Endothelial cell (in vitro differentiated cells): ENCODE measurements around the gene DAD1. TPM values are rescaled to one million over a fixed set of nuclear protein-coding genes. Genes with fewer than 3 reads are reported as not detected.

Experiments
- DNase-seq: peaks from one replicate; pipeline ENCODE4 v3.0.0; 2021; ENCODE audit warnings: low spot score
- H3K27ac Mint-ChIP-seq: one replicate; pipeline ENCODE4 v1.8.0; 2021; ENCODE audit warnings: mixed read lengths, inconsistent platforms; ENCODE audit not compliant: unreplicated experiment
- H3K27me3 Mint-ChIP-seq: one replicate; pipeline ENCODE4 v1.8.0; 2021; ENCODE audit warnings: mild to moderate bottlenecking, moderate library complexity, mixed read lengths, inconsistent platforms; ENCODE audit not compliant: unreplicated experiment
- H3K36me3 Mint-ChIP-seq: one replicate; pipeline ENCODE4 v1.8.0; 2021; ENCODE audit warnings: mild to moderate bottlenecking, low read depth, mixed read lengths, inconsistent platforms; ENCODE audit not compliant: unreplicated experiment
- H3K4me1 Mint-ChIP-seq: one replicate; pipeline ENCODE4 v1.8.0; 2021; ENCODE audit warnings: mild to moderate bottlenecking, mixed read lengths, inconsistent platforms; ENCODE audit not compliant: unreplicated experiment
- H3K4me3 Mint-ChIP-seq: one replicate; pipeline ENCODE4 v1.8.0; 2021; ENCODE audit warnings: mild to moderate bottlenecking, mixed read lengths, inconsistent platforms; ENCODE audit not compliant: unreplicated experiment
- H3K9me3 Mint-ChIP-seq: one replicate; pipeline ENCODE4 v1.8.0; 2021; ENCODE audit warnings: mixed read lengths, inconsistent platforms; ENCODE audit not compliant: unreplicated experiment
- total RNA-seq: library from RNA; stranded (reverse); fragmentation: NEBNext Ultra II Directional; extraction: Animal tissue kit (Norgen Biotek cat#: 25700); gene quantifications from one replicate; pipeline ENCODE4 v1.2.1, GENCODE V29; 2021; ENCODE audit not compliant: unreplicated experiment
- TF ChIP-seq, protein P1 (sequence below): fragments of 200-600 bp; sonication (generic); IDR thresholded peaks from one replicate; pipeline ENCODE4 v1.5.0; 2021; ENCODE audit warnings: antibody characterized with exemption; ENCODE audit not compliant: unreplicated experiment

The DAD1 gene
- total RNA-seq, 1 donor from 2014 or later, result 250 TPM

DNA sequence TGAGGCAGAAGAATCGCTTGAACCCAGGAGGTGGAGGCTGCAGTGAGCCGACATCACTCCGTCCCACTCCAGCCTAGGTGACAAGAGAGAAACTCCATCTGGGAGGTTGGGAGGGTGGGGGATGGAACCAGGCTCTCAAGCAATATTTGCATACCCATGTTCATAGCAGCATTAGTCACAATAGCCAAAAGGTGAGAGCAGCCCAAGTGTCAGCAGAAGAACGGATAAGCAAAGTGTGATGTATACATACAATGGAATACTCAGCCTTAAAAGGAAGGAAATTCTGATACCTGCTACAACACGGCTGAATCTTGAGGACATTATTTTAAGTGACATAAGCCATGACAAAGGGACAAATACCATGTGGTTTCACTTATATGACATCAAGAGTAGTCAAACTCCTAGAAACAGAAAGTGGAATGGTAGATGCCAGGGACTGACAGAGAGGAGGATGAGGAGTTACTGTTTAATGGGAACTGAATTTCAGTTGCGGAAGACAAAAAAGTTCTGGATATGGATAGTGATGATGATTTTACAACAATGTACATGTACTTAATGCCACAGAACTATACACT, 11.6 kb downstream of the DAD1 start:
- no peaks in the 10 kb centered on the region for H3K9me3 Mint-ChIP-seq
- TF ChIP-seq, protein P1, sequence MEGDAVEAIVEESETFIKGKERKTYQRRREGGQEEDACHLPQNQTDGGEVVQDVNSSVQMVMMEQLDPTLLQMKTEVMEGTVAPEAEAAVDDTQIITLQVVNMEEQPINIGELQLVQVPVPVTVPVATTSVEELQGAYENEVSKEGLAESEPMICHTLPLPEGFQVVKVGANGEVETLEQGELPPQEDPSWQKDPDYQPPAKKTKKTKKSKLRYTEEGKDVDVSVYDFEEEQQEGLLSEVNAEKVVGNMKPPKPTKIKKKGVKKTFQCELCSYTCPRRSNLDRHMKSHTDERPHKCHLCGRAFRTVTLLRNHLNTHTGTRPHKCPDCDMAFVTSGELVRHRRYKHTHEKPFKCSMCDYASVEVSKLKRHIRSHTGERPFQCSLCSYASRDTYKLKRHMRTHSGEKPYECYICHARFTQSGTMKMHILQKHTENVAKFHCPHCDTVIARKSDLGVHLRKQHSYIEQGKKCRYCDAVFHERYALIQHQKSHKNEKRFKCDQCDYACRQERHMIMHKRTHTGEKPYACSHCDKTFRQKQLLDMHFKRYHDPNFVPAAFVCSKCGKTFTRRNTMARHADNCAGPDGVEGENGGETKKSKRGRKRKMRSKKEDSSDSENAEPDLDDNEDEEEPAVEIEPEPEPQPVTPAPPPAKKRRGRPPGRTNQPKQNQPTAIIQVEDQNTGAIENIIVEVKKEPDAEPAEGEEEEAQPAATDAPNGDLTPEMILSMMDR, result no peak
- peaks cover 8% of the 10 kb centered on the region for H3K4me1 Mint-ChIP-seq
- peak overlapping the region; percentile 11 for H3K27ac Mint-ChIP-seq
- no peak overlapping the region for H3K4me3 Mint-ChIP-seq
- no peak for DNase-seq
- H3K36me3 Mint-ChIP-seq, result peaks cover 11% of the 10 kb centered on the region
- H3K27me3 Mint-ChIP-seq, result peaks cover 3% of the 10 kb centered on the region

DNA sequence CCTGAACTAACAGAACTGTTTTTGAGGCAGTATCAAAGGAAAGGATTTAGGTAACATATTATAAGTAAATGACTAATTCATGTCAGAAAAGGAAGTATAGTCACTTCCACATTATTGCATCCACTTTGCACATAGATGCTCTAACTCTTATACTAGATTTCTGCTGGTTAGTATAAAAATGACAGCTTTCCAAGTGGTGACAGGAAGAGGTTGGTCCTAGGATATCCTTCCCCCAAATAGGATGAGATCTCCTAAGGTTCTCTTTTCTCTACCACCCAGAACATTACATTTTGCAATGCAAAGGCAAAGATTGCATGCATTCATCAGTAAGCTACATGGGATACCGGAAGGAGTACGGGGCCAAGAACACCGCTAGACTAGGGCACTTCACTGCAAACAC, 15.2 kb downstream of the DAD1 start:
- DNase-seq, result no peak
- Mint-ChIP-seq H3K4me3 (no peak overlapping the region), H3K36me3 (peaks cover 11% of the 10 kb centered on the region), H3K4me1 (peaks cover 7% of the 10 kb centered on the region), H3K9me3 (no peaks in the 10 kb centered on the region), H3K27me3 (peaks cover 4% of the 10 kb centered on the region), H3K27ac (no peak overlapping the region)
- TF ChIP-seq, protein P1, result no peak

DNA sequence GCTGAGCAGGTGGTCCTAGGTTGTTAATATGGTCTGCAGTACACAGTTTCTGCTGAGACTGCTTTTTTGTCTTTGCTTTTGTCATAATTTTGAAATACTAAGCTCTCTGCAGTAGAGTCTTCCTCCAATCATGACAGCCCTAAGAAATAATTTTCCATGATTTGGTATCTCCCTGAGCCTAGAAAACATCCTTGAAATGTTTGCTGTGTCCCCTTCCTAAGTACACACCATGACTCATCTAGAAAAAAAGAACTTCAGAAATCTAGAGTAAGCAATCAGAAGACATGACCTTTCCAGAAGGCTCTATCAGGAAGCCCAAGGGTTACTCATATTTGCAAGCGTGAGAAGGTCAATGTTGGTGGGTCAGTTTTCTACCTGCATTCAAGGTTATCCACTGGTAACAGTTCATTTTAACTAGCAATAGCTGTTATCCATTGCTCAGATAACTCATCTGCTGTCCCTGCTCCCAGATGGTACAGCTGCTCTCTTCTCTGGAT, 16.4 kb downstream of the DAD1 start:
- Mint-ChIP-seq H3K9me3 (no peaks in the 10 kb centered on the region), H3K4me3 (no peak overlapping the region), H3K27me3 (peaks cover 5% of the 10 kb centered on the region), H3K36me3 (peaks cover 16% of the 10 kb centered on the region), H3K27ac (peak overlapping the region; percentile 30), H3K4me1 (peaks cover 7% of the 10 kb centered on the region)
- DNase-seq, result no peak
- TF ChIP-seq, protein P1, result no peak

DNA sequence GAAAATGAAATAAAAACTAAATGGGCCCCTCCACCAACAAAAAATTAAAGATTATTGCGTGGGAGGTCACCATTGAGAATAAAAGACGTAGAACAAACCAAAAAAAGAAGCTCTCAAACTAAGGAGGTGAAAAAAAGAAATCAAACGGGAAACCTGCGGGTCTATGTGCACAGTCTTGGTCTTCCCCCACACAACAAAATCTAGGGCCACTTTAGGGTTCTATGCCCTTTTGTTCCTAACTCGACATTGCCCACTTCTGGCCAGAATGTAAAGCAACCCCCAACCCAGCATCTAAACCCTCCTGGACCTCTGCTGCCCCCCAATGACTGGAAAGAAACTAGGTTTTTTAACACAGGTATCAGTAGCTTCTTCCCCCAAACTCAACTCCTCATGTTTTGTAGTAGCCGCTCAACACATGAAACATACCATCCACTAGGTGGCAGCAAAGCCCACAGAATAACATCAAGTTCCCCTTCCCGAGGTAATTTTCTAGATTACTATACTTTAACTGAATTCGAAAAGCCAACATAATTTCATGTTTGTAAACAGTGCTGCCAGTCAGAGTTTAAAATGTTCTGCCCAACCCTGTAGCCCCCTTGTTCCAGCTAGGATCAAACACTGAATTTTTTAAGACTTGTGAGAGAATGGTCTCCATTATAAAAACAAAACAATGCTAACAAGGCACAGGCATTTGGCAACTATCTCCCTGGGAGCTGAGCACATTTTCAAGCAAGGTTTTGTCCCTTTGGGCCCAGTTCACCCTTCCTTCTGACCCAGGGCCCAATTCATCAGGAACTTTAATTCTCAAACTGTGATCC, 18.7 kb downstream of the DAD1 start:
- H3K9me3 Mint-ChIP-seq, result no peaks in the 10 kb centered on the region
- TF ChIP-seq, protein P1, result peak; percentile 98
- H3K4me1 Mint-ChIP-seq, result peaks cover 7% of the 10 kb centered on the region
- H3K36me3 Mint-ChIP-seq, result peaks cover 16% of the 10 kb centered on the region
- no peak overlapping the region for H3K4me3 Mint-ChIP-seq
- H3K27ac Mint-ChIP-seq, result peak overlapping the region; percentile 81
- H3K27me3 Mint-ChIP-seq, result peaks cover 2% of the 10 kb centered on the region
- peak; percentile 74 for DNase-seq

DNA sequence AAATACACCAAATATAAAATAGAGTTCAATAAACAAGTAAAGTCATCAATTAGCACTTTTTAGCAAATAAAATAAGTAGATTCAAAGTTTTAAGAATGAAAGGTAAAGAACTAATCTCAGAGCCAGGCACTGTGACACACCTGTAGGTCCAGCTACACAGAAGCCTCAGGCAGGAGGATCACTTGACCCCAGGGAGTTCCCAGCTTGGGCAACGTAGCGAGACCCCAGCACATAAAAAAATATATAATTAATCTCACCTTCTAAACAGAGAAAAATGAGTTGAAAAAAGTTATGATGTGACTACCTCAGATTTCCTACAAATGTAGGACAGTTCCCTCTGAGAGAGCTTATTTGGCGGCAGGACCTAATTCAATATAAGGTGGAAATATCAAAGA, 19.3 kb downstream of the DAD1 start:
- TF ChIP-seq, protein P1, result no peak
- Mint-ChIP-seq H3K9me3 (no peaks in the 10 kb centered on the region), H3K27me3 (peaks cover 2% of the 10 kb centered on the region), H3K4me3 (no peak overlapping the region), H3K36me3 (peaks cover 15% of the 10 kb centered on the region), H3K27ac (no peak overlapping the region), H3K4me1 (peaks cover 7% of the 10 kb centered on the region)
- DNase-seq, result no peak
